SKM-1 treated with dmso at 0.1 percent for 144 hours (cell line): ENCODE measurements around the gene EID3.
"Not testable (repeated sequence)": the region's sequence is repeated elsewhere in the genome, so short reads cannot be mapped to it uniquely, and the experiment has no call there.

ENCODE experiments used
- DNase-seq: peaks from one replicate; lab custom pipeline; 2025; ENCODE audit not compliant: unreplicated experiment; lab: John Stamatoyannopoulos, UW

The EID3 gene

DNA sequence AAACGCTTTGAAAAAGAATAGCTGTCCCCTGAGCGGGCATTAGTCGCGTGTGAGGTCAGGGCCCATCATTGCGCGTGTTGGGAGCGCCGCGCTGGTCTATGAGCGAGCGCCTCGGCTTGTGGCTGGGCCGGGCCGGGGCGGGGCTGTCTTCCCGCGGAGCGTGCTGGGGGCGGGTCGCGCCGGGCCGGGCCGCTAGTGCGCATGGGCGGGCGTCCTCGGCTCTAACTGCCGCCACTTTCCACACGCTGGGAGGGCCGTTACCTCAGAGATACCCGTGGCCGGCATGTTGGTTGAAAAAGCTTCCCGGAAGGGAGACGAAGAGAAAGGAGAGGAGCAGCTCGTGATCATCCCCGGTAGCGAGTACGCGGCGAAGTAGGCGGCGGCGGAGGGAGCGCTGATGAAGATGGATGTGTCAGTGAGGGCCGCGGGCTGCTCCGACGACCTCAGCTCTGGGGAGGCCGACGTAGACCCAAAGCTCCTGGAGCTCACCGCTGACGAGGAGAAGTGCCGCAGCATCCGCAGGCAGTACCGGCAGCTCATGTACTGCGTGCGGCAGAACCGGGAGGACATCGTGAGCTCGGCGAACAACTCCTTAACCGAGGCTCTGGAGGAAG, at the start of gene EID3:
Gene EID3, plus strand, starts transcription at position 202 of the 614 bp plus-strand sequence. Its CDS starts 196 bp downstream, at position 398.
- no peak for DNase-seq

DNA sequence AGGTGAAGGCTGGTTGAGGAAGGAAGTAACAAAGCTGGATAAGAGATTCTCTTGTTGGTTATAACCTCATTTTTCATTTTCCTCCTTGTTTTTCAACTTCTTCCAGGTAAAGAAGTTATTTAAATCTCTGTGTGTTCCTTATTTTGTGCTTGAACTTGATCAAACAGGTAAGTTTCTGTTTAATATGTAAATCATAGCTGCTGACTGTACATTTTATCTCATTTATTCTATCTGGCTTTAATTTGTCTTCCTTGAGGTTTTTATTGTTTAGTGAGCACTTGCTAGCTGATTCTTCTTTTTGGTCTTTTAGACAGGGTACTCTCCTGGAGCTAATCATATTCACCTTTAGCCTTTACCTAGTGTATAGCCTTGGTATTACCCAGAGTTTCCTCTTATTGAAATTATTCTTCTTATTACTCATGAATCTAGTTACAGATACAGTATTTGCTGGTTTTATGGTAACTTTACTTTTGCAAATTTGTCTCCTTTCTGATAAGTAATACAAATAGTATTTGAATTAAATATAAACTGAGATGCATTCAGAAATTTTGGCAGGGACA, 45.5 kb upstream of the EID3 start:
- DNase-seq = no peak

DNA sequence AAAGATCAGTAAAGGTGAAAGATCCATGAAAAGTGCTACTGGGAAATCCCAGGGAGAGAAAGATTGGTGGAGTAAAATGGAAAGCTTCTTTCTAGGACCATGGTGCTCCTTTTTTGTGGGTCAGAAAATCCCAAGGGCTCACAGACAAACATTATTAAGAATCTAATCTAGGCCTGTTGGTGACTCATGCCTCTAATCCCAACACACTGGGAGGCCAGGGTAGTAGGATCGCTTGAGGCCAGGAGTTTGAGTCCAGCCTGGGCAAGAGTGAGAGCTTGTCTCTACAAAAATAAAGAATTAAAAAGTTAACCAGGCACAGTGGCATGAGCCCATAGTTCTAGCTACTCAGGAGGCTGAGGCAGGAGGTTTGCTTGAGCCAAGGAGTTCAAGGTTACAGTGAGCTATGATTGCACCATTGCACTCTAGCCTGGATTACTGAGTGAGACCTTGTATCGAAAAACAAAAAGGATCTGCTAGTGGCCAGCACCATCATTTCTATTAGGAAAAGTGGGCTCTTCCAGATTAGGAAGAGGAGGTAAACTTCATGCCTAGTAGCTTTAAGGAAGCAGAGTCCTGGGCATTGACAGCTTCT, 45.0 kb upstream of the EID3 start:
- no peak for DNase-seq

DNA sequence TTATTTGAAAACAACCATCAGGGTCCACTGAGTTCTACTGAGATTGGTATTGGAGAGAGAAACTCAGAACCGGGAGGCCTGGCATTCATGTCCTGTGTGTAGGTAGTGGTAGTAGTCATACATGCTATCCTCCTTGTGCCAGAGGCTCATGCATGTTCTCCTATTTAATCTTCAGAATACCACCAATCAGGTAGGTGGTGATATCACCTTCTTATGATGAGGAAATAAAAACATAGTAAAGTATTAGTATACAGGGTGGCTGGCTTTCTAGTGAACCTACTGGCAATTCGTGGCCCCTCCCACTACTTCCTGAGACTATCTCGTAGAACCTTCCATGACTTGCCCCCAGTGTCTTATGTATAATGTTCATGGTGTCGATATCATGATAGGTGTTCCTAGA, 40.5 kb upstream of the EID3 start:
- DNase-seq = no peak

DNA sequence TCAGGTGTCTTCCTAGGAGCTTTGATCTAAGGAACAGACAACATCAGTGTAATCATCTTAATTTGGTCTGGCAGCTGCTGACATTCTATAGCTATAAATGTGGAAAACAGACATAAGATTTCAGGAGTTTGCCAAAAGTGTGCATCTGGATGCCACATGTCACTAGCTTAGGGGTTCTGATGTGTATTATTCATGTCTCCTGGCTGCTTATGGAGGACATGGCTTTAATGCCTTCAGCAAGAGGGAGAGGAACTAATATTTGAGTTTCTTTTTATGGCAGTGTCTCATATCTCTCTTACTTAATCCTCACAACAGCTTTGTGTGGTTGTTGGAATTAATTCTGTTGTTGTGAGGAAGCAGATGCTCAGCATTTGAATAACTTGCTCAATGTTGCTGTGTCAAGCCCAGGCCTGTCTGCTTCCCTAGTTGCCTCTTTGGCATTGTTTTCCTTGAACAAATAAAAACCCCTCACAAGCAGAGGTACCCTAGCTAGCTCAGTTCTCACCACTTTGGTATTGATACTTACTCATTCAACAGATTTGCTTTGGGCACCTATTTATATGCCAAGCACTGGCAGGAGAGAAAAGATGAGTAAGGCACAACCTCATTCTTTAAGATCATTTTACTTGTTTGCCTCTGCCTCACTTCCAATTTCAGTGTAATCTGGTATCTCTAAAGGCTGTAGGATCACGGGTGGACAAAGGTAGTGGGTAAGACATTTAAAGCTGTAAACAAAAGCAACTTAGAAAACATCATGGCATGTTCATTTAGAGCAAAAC, 39.8 kb upstream of the EID3 start:
- DNase-seq = peak; percentile 41

DNA sequence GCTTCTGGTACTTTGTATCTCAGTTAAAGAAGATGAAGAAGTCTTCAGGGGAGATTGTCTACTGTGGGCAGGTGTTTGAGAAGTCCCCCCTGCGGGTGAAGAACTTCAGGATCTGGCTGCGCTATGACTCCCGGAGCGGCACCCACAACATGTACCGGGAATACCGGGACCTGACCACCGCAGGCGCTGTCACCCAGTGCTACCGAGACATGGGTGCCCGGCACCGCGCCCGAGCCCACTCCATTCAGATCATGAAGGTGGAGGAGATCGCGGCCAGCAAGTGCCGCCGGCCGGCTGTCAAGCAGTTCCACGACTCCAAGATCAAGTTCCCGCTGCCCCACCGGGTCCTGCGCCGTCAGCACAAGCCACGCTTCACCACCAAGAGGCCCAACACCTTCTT, 38.1 kb upstream of the EID3 start:
- not testable (repeated sequence) for DNase-seq

DNA sequence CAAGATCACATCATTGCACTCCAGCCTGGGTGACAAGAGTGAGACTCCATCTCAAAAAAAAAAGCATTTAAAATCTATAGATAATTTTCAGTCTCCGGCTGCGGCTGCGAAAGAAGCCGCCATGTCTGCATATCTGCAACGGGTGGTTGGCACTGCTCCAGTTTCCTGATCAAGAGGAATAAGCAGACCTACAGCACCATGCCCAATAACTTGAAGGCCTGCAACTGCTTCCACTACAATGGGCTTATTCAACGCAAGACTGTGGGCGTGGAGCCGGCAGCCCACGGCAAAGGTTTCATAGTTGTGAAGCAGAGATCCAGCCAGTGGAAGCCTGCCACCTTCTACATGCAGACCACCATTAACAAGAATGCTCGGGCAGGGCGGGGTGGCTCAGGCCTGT, 30.6 kb upstream of the EID3 start:
- DNase-seq = no peak

DNA sequence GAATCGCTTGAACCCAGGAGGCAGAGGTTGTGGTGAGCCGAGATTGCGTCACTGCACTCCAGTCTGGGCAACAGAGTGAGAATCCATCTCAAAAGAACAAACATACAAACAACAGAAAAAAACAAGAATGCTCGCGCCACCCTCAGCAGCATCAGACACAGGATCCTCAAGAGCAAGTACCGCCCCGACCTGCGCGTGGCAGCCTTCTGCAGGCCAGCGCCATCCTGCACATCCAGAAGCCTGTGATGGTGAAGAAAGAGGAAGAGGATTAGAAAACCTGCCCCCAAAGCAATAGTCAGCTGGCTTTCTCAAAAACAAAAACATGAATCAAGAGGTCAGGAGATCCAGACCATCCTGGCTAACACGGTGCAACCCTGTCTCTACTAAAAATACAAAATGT, 30.0 kb upstream of the EID3 start:
- DNase-seq = no peak

DNA sequence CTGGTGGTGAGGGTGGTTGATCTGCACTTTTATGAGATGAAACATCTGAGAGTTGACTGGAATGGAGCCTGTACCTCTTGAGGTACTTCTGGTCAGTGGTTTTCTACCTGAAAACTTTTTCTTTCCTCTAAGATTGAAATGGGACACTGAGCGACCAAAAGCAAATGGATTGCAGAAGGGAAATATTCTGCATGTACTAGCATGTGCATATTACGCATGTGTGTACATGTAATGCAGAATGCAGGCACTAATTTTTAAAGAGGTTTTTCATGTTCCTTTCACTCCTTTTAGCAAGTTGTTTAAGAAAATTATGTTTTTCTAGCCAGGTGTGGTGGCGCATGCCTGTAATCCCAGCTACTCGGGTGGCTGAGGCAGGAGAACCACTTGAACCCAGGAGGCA, 28.7 kb upstream of the EID3 start:
- no peak for DNase-seq

DNA sequence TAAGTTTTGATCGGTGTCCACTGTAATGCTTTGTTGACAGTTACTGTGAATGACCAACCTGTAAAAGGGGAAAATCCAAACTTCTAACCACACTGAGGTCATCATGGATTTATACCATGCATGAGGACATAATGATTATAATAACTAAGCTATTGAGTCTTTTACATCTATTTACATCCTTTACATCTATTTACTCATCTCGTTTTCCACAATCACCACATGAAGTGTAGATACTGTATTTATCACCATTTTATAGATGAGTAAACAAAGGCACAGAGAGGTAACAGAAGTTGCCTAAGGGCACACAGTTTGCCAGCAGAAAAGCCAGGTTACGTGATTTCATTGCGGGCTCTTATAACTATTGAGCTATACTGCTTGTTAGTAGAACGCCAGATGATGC, 27.9 kb upstream of the EID3 start:
- DNase-seq = no peak

DNA sequence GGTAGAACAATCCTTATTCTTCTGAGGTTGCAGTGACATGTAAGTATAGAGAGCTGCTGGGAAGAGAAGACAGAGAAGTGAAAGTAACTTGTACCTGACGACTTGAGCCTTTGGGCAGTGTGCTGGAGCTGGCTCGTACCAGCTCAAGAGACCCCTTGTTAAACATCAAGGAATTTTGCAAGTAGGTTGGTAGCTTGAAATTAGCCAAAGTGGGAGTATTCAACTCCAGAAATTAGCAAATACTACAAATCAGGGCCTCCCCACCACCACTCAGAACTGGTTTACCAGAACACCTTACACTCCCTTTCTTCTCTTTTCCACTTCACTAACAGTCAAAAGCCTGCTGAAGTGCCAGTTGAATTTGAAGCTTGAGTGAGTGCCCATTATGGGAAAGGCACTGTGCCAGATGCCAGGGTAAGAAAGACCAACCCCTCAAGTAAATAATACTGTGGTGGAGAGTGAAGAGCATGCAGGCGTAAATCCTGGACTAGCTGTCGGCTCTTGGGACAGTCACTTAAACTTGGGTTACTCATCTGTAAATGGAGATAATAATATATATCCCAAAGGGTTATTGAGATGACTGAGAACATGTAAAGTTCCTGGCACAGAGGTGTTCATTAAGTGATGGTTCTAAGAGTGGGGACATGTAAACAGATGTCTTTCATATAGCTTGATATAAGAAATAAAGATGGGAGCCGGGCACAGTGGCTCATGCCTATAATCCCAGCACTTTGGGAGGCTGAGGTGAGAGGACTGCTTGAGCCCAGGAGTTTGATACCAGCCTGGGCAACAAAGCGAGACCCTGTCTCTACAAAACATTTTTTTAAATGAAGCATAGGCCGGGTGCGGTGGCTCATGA, 27.0 kb upstream of the EID3 start:
- DNase-seq = no peak

DNA sequence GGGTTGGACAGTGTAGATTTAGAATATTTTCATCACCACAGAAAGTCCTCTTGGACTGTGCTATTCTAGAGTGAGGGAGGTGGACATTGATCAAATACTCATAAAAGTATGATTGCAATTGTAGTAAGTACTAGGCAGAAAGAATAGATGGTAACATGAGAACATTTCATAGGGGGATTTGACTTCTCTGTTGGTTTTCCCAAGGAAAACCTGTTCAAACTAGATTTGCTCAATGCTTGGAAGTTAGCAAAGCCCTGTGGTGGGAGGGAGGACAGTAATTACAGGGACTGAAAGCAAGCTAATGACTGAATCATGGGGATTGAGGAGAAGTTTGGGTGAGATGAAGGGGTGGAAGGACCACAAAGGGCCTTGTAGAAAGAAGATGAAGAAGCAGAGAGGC, 24.4 kb upstream of the EID3 start:
- no peak for DNase-seq

DNA sequence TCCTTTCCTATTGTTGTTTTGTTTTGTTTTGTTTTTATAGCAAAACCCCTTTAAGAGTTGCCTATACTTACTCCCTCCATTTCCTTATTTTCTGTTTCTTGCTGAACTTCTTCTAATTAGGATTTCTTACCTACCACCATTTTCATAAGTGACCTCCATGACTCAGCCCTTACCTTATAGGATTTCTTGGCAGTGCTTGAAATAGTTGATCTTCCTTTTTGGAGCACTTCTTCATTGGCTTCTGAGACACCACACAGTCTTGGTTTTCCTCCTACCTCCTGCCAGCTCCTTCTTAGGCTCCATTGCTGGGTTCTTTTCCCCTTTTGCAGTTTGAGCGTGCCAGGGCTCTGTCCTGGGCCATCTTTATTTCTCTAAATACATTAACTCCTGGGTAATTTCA, 23.4 kb upstream of the EID3 start:
- no peak for DNase-seq

DNA sequence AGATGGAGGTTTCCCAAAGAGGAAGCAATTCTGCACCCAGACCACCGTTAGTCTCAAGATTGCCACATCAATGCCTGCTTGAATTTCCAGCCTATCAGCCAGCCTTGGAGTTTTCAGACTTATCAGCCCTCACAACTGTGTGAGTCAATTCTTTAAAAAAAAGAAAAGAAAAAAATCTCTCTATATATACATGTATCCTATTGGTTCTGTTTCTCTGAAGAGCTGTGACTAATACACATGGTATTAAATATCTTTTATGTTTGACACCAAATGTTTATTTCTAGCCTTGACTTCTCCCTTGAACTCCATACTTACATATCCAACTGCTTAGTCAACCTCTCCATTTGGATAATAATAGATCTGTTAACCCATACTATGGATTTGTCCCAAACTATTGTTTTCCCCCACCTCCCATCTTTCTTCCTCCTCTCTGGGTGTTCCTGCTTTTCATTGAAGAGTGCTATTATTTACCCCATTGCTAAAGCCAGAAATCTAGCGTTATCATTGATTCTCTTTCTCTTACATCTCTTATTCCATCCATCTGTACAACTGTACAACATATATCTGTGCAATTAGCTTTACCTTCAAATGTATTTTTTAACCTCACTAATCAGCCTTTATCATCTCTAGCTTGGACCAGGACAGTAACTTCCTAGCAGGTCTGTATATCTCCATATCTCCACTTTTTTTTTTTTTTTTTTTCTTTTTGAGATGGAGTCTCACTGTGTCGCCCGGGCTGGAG, 22.7 kb upstream of the EID3 start:
- DNase-seq = no peak

DNA sequence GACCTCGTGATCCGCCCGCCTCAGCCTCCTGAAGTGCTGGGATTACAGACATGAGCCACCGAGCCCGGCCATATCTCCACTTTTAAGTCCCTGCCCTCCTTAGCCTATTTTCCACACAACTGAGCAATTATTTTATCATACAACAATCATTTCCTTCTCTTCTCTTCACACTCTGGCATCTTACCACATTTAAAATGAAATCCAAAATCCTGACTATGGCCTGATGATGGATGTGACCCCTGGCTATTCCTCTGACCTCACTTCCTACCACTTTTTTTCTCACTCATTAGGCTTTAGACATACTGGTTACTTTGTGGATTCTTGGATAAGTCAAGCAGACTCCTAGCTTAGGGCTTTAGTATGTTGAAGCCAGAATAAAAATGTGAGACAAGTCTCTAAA, 21.9 kb upstream of the EID3 start:
- no peak for DNase-seq

DNA sequence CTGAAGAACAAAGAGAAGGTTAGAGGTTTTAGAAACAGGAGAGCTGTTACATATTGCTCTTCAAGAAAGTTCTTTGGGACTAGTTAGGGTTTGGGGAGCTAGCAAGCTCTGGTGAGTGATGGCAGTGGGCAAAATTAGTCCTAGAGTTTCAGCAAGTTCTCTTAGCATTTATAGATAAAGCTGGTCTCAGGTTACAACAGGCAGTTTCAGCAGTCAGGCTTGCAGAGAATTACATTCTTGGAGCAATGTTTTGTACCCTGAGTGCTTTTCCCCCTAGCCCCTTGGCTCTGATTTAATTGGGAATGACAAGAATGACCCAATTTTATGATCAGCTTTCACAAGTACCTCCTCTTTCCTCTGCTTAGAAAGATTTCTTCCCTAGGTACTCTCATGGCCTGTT, 21.4 kb upstream of the EID3 start:
- no peak for DNase-seq

DNA sequence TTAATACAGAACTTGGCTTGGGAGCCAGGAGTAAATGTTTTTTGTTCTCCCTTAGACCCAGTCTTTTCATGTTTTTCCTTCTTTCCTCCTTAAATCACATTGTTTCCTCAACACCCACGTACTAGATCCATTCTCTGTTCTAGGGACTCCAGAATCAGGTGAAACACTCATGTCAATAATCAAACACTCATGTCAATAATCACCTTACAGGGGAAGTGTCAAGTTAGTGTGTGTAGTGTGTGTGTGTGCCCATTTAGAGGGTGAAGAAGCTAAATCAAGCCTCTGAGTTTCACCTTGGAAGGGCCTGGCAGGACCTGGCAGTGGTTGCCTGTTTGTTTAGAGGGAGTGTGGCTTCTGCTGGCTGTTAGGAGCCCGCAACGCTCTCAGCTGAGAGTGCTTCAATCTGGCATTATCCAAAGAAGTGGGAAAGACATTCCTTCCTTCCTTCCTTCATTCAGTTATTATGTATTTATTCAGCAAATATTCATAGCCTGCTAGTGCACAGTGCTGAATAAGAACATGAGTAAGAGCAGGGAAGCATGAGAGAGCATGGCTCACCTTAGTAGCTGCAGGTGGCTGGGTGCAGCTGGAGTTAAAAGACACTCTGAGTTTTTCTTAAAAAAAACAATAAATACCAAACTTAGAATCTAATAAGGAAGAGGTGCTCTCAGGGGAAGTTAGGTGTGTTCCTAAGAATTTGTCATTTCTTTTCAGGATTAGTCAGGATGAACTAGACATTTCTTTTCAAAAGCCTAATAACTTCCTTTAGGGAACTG, 17.6 kb upstream of the EID3 start:
- no peak for DNase-seq

DNA sequence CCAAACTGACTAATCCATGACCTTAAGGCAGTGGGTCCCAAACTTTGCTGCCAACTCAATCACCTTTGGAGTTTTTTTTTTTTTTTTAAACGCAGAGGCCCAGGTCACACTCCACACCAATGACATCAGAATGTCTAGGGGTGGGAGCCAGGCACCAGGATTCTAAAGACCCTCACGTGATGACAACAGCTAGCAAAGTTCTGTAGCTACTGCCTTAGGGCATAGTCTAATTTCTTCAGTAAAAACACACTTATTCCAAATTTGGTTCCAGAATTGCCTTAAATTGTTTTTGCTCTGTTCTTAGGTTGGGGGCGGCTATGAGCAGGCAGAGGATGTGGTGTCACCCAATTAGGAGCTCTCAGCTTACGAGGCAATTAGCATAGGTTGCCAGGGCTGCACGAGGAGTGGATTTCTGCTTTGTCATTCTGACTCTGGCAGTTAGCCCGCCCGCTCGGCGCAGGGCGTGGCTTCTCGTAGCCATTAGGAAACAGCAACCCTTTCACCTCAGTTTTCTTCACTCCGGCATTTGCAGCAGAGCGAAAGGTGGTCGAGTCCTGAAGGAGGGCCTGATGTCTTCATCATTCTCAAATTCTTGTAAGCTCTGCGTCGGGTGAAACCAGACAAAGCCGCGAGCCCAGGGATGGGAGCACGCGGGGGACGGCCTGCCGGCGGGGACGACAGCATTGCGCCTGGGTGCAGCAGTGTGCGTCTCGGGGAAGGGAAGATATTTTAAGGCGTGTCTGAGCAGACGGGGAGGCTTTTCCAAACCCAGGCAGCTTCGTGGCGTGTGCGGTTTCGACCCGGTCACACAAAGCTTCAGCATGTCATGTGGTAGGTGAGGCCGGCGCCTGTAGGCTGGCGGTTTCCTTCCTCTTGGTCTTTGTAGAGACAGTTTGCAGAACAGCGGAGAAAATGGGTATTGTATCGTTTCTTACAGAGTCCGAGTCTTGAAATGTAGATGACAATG, 16.7 kb upstream of the EID3 start:
- DNase-seq = peak; percentile 80
